Urothelium cell line (cell line): ENCODE data around the gene PVR.
A peak's percentile ranks its signal among the peaks of the same experiment; 100 is the strongest.
"Not testable (repeated sequence)": the region's sequence is repeated elsewhere in the genome, so short reads cannot be mapped to it uniquely, and the experiment has no call there.

Experiments used
- DNase-seq: peaks from one replicate; pipeline ENCODE4 v3.0.0; 2011; ENCODE audit warnings: low spot score, mixed read lengths
- FAIRE-seq: peaks from 2 replicates; lab custom pipeline; 2011; peaks lifted over from hg19 to GRCh38; lab: Jason Lieb, UNC

The PVR gene

DNA sequence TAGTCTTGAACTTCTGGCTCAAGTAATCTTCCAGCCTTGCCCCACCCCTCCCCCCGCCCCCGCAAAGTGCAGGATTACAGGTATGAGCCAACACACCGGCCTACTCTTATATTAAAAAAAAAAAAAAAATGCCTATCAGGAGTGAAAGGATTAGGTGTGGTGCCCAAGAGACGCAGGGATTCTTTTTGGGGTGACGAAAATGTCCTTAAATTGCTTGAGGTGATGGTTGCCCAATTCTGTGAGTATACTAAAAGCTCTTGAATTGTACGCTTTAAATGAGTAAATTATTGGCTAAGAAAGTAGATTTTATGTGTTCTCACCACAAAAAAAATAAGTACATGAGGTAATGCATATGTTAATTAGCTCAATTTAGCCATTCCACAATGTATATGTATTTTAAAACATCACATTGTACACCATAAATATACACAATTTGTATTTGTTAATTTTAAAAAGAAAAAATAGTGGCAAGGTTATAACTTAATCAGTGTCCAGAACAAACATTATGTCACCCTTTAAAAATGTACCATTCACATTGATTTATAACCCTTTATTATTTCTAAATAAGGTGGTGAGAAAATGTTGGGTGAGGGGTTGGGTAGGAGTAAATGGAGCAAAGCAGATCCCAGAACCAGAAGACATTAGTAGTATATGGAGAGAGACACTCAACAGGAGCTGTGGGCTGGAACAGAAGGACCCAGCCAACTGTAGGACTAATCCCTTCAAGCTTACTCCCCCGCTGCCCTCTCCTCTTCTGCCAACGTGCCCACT lies 26.4 kb upstream of the PVR start:
- no peak for FAIRE-seq
- no peak for DNase-seq

DNA sequence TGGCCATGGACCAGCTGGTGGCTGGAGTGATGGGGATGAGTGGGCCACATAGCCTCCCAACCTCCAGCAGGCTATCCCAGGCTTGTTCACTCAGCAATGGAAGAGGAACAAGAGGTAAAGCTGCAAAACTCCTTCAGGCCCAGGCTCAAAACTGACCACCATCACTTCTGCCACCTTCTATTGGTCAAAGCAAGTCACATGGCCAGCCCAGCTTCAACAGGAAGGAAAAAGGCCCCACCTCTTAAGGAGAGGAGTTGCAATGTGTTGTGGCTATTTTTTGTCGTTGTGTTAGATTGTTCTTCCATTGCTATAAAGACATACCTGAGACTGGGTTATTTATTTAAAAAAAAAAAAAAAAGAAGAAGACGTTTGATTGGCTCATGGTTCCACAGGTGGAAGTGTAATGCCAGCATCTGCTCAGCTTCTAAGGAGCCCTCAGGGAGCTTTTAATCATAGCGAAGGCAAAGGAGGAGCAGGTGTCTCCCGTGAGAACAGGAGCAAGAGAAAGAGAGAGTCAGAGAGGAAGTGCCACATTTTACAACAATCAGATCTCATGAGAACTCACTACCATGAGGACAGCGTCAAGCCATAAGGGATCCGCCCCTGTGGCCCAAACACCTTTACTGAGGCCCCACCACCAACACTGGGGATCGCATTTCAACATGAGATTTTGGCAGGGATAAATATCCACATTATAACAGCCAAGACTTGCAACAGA lies 24.9 kb upstream of the PVR start:
- FAIRE-seq, result no peak
- DNase-seq, result no peak

DNA sequence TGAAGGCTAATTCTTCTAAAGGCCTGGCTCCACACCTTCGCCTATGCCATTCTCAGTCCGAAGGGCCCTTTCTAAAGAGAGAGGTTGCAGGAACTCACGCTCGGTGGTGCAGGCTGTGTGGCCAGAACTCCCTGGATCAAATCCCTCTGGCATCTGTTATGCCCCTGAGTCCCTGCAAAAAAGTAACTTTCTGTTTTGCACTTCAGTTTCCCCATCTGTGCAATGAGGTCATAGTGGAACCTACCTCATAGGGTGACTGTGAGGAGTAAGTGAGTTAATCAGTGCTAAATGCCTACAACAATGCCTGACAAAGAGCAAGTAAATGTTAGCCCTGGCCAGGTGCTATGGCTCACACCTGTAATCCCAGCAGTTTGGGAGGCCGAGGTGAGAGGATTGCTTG lies 23.0 kb upstream of the PVR start:
- DNase-seq (no peak), FAIRE-seq (no peak)

DNA sequence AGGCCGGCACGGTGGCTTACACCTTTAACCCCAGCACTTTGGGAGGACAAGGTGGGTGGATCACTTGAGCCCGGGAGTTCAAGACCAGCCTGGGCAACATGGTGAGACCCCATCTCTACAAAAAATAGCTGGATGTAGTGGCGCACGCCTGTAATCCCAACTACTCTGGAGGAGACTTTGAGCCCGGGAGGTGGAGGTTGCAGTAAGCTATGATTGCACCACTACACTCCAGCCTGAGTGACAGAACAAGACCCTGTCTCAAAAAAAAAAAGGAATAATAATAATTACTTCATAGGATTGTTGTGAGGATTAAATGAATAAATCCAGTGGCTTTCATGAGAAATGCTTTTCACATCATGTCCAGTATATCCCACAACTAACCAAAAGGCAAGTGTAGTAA lies 22.3 kb upstream of the PVR start:
- DNase-seq, result no peak
- no peak for FAIRE-seq

DNA sequence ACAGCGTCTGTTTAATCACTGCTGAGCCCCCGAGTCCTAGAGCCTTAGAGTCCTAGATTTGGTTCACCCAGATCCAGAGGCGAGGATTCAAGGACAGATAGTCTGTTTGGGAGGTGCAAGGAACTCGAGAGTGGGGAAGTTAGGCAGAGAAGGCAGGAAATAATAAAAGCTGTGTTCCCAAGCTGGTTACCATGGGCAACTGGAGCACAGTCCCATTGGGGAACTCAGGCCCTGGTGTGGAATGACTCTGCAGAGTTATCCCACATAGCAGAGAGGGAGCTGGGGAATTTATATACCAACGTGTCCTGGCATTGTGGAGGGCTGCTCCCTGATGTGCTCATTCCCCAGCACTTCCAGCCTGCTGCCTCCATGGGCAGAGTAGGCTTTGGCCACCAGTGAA lies 20.6 kb upstream of the PVR start:
- DNase-seq, result no peak

DNA sequence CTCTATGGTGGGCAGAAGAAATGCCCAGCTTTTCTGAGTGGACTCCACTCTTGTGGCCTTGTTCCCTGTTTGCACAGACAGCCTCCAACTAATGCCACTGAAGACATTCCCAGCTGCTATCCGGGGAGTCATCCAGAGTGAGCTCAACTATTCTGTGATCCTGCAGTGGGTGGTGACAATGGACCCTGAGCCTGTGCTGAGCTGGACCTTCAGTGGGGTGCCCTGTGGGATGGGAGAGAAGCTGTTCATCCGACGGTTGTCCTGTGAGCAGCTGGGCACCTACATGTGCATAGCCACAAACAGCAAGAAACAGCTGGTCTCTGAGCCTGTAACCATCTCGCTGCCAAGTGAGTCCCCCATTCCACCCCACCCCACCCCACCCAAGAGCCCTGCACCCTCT lies 20.1 kb upstream of the PVR start:
- DNase-seq (no peak), FAIRE-seq (no peak)

More for the DNA sequence above, 20.6 kb upstream of the PVR start:
- FAIRE-seq, result no peak

DNA sequence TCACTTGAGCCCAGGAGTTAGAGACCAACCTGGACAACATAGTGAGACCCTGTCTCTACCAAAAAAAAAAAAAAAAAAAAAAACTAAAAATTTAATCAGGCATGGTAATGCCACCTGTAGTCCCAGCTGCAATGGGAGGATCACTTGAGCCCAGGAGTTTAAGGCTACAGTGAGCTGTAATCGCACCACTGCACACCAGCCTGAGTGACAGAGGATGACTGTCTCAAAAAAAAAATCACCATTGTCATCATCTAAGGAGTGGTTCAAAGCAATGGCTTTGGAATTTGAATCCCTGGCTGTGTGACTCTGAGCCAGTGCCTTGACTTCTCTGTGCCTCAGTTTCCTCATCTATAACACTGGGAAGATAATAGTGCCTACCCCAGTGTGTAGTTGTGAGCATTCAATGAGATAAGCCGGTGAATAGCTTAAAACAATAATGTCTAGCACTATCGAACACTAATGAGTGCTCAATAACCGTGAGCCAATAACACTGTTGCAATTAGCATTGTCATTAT lies 18.8 kb upstream of the PVR start:
- no peak for DNase-seq
- peak; percentile 30 for FAIRE-seq

DNA sequence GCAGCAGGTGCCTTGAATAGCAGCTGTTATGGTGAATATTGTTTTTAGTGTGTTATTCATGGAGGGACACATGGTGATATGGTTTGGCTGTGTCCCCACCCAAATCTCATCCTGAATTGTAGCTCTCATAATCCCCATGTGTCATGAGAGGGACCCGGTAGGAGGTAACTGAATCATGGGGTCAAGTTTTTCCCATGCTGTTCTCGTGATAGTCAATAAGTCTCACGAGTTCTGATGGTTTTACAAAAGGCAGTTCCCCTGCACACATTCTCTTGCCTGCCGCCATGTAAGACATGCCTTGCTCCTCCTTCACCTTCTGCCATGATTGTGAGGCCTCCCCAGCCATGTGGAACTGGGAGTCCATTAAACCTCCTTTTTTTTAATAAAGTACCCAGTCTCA lies 18.1 kb upstream of the PVR start:
- not testable (repeated sequence) for FAIRE-seq, DNase-seq

DNA sequence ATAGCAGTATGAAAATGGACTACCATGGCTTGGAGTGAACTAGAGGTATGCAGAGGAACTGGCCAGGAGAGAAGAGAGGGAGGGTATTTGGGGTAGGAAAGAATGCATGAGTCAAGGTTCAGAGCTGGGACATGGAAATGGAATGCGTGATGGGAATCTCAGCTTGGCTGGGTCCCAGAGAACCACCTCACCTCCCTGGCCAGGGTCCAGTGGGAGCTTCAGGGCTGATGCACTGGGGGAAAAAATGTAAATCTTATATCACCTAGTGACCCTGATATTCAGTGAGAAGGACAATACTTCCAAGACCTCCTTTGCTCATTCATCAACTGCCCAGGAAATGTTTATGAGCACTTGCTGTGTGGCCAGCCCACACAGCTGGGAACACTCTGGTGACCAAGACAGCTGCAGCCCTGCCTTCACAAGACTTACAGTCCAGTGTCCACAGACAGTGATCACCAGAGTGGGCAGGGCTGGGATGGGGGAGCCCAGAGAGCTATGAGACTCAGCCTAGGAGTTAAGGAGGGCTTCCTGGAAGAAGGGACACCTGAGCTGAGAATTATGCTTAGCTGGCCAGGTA lies 17.6 kb upstream of the PVR start:
- peak; percentile 87 for DNase-seq
- FAIRE-seq, result peak; percentile 94

DNA sequence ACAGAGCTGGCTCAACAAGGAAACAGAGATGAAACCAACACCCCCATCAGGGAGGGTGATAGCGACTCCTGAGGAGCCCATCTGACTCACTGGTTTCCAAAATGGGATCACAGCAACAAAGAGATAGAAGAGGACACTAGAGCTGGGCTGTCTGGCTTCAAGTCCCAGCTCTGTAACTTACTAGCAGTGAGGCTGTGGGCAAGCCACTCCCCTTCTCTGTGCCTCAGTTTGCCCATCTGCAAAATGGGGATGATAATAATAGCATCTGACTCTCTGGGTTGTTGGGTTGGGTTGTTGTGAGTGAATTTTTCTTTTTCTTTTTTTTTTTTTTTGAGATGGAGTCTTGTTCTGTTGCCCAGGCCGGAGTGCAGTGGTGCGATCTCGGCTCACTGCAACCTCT lies 16.1 kb upstream of the PVR start:
- DNase-seq (no peak), FAIRE-seq (no peak)

DNA sequence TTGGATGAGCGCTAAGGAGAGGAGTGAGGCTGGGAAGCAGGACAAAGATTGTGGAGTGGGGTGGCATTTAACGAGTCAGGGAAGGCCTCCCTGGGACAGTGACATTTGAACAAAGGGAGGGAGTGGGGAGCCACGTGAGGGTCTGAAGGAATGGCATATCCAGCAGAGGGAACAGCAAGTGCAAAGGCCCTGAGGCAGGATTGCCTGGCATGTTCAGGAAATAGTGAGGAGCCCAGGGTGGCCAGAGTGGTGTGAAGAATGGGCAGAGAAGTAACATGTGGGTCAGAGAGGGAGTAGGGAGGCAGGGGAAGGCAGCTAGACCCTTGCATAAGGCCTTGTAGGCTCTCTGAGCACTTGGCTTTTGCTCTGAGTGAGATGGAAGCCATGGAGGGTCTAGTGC lies 14.9 kb upstream of the PVR start:
- no peak for FAIRE-seq
- DNase-seq, result no peak

DNA sequence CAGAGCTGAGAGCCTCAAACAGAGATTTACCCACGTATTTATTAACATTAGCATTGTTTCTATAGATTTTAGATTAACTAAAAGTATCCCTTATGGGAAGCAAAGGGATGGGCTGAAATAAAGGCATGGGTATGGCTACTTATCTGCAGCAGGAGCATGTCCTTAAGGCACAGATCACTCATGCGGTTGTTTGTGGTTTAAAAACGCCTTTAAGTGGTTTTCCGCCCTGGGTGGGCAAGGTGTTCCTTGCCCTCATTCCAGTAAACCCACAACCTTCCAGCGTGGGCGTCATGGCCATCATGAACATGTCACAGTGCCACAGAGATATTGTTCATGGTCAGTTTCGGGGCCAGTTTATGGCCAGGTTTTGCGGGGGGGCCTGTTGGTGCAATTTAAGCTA lies 12.1 kb upstream of the PVR start:
- not testable (repeated sequence) for FAIRE-seq, DNase-seq

DNA sequence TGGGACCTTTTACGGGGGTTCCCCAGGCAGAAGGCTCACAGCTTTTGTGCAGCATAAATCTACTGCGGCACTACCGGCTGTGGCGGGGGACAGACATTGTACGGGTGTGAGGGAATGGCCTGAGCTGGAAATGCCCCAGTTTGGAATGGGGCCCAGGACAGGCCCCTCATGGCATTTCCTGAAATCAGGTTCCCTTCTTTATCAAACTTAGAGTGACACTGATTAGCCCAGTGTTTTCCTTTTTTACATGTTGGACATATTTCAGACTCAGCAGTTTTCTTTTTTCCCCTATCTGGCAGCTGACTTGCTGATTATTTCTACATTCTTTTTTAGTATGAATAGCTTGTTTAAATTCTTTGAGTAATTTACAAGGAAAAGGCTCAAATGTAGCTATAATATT lies 9.7 kb upstream of the PVR start:
- not testable (repeated sequence) for FAIRE-seq, DNase-seq

DNA sequence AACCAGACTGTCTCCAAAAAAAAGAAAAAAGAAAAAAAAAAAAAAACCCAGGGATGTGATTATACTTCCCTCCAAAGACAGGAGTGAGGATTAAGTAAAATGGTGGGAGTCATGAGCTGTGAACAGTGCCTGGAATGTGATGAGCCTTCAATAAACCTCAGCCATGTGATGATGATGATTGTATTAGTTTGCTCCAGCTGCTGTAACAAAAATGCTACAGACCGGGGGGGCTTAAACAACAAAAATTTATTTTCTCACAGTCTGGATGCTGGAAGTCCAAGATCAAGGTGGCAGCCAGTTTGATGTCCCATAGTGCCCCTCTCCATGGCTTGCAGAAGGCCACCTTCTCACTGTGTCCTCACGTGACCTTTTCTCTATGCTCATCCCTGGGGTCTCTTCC lies 8.9 kb upstream of the PVR start:
- DNase-seq (no peak), FAIRE-seq (no peak)

DNA sequence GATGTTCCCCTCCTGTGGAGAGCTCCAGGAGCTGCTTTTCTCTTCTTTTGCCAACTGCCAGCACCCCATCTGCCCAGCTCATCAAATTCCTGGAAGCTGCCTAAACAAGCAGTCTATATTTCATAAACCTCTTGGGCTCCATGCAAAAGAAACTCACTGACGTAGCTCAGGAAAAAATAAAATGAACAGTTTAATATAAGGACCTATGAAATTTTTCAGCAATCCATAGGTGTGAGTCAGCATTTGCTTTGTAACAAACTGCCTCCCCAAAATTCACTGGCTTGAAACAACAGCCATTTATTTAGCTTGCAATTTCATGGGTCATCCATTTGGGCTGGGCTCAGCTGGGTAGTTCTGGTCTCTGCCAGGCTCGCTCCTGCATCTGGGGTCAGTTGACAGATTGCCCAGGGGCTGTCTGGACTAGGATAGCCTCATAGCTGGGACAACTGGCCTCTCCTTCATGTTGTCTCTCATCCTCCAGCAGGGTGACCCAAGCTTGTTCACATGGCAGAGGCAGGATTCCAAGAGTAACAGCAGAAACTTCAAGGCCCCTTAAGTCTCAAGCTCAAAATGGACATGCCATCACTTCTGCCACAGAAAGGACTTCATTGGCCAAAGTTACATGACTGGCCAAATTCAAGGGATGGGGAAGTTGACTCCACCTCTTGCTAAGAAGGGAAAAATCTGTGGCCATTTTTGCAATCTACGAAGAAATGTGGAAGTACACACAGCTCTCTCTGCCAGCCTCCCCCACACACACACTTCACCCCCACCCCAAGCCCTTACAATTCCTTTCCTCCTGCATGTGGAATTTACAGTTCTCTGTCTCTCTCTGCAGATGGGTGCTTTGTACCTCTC lies 7.9 kb upstream of the PVR start:
- FAIRE-seq, result no peak
- no peak for DNase-seq

DNA sequence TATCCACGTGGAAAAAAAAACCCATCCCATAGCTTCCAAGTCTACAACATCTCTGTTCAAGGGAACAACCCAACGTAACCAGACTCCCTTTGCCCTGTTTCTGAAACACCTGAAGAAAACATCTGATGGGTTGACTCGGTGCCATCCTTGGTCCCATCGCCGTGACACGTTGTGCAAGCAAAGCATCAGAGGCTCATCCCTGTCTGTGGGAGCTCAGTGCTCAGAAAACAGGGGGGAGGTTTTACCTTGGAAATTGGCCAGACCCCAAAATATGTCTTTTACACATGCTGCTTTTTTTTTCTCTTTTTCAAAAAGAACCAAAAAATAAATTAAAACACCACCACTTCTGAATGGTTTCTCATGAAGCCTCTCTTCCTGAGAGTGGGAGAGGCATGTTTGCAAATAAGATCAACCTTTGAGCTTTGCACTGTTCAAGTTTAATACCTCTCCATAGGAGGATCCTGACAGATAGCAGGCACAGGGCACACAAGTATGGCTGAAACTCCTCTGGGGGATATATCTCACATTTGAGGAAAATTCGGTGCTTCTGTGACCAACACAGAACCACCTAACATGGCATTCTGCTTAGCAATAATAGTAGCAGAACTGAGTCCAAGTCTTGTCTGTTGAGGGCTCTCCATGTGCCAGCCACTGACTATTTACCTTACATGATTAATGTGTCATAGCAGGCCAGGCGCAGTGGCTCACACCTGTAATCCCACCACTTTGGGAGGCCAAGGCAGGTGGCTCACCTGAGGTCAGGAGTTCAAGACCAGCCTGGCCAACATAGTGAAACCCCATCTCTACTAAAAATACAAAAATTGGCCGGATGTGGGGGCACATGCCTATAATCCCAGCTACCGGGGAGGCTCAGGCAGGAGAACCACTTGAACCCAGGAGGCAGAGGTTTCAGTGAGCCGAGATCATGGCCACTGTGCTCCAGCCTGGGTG lies 7.0 kb upstream of the PVR start:
- no peak for DNase-seq
- no peak for FAIRE-seq

DNA sequence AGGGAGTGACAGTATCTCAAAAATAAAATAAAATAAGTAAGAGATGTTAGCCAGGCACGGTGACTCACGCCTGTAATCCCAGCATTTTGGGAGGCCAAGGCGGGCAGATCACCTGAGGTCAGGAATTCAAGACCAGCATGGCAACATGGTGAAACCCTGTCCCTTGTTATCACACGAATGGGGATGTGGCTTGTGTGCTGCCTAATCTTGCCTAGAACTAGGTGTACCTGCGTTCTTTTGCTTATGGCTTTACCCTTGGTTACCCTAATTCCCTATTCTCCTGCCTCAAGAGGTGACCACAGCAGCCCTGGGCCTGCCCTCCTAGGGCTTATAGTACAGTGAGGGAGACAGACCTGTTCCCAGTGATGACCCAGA lies 6.3 kb upstream of the PVR start:
- FAIRE-seq (no peak), DNase-seq (no peak)

DNA sequence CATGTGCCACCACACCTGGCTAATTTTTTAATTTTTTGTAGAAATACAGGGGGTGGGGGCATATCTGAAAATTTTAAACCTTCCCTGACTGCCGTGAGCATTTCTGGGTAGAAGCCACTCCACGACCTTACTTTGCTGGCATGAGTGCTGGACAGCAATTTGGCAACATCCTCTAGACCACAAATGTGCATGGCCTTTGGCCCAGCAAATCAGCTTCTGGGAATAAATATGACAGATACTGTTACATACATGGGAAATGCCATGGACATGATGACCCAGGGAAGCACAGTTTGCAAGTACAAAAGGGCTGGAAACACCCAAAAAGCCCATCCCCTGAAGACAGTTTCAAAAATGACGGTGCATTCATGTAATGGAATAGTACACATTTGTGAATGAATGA lies 3.2 kb upstream of the PVR start:
- FAIRE-seq, result no peak
- DNase-seq, result no peak

DNA sequence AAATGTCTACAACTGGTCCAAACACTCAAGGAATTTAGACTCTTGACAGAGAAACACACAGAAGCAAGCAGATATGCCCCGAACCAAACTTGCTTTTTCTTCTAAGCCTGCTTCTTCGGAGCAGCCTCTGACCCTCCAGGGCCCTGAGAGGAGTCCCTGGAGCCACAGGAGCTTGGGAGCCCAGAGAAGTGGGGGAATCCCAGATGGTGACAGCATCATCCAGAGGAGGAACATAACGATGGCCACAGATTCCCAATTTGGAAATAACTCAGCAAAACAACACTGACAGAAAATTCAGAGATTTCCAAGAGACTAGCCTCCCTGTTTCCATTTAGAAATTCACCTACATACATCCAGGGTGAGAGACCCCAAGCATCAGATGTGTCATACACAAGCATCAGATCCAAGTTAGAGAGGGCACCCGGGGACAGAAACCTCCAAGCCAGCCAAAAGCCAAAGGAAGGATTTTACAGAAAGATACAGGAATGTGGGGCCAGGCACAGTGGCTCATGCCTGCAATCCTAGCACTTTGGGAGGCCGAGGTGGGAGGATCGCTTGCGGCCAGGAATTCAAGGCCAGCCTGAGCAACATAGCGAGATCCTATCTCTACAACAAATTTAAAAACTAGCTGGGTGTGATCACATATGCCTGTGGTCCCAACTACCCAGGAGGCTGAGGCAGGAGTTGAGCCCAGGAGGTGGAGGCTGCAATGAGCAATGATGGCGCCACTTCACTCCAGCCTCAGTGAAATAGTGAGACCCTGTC lies 2.0 kb upstream of the PVR start:
- FAIRE-seq (no peak), DNase-seq (no peak)
